Fibroblast of lung (primary cell): ENCODE measurements around the gene USP7.

ENCODE experiments used
- CTCF ChIP-seq, 2 donors: IDR thresholded peaks in 1 of 2; conservative IDR thresholded peaks in 1 of 2; 1 replicate in 1 of 2; 2 replicates in 1 of 2; pipeline ENCODE4 v1.5.1; 2011 to 2012; ENCODE audit warnings: low read length in 2 of 2, control low read depth in 1 of 2, inconsistent platforms in 1 of 2, low read depth in 1 of 2, mild to moderate bottlenecking in 1 of 2
- EZH2 ChIP-seq: IDR thresholded peaks from 2 replicates; pipeline ENCODE4 v1.5.1; 2012; ENCODE audit warnings: low read length, control low read depth, mild to moderate bottlenecking; ENCODE audit errors: missing control alignments

- TF ChIP-seq CTCF (conservative IDR thresholded peaks at IDR 0.05 in 1 of 2, IDR thresholded peaks at IDR 0.05 in 1 of 2; ENCODE audit: low read depth in 1 of 2, low read length in 2 of 2) (no peak), EZH2 (no peak)
These were observed 74.5 kb downstream of the USP7 start for GRCh38 chr16:8888951-8889892.
